PC-9 (cell line): Measurements from ENCODE around the gene POLD2.

Source experiments
- EZH2 ChIP-seq: fragments of 200-600 bp; sonication (generic); IDR thresholded peaks from 2 replicates; pipeline ENCODE4 v1.8.0; 2017; ENCODE audit warnings: antibody characterized with exemption, low read depth
- TF ChIP-seq, protein P1 (sequence below): fragments of 200-600 bp; sonication (generic); conservative IDR thresholded peaks from 2 replicates; pipeline ENCODE4 v1.6.1; 2017; ENCODE audit warnings: mixed run types, antibody characterized with exemption, mild to moderate bottlenecking, moderate library complexity

DNA sequence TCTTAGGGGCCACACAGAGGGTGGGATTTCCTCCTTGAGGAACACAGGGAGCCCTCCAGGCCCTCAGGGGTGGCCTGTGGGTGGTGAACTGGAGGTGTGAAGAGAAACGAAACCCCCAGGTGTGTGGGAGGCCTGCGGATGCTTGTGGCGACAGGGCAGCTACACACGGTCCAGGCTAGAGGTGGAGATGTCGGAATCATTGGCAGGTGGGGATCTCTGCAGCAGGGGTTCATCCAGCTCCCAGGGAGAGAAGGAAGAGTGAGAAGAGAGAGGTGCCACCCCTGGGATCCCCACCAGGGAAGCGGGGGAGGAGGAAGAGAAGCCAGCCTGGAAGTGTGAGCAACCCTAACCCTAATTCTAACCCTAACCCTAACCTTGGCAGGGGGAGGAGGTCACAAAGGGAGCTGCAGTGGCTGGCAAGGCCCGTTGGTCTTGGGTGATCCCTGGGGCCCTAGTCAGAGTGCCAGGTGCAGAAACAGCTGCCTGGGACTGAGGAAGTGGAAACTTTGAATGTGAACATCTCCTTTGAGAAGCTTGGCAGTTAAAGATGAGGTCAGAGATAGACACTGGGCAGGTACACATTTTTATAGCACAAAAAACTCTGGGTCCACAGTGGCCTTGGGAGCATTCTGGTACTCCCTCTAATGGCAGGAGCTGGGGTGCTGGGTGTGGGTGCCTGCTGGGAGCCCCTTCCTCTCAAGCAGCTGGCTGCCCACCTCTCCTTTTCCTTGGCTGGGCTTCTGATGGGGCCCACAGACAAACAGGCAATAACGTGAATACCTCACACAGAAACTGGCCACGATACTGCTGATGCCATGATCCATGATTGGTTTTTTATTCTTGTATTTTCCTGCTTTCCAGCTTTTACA lies 26.1 kb downstream of the POLD2 start:
- no peak for TF ChIP-seq EZH2
- TF ChIP-seq, protein P1, sequence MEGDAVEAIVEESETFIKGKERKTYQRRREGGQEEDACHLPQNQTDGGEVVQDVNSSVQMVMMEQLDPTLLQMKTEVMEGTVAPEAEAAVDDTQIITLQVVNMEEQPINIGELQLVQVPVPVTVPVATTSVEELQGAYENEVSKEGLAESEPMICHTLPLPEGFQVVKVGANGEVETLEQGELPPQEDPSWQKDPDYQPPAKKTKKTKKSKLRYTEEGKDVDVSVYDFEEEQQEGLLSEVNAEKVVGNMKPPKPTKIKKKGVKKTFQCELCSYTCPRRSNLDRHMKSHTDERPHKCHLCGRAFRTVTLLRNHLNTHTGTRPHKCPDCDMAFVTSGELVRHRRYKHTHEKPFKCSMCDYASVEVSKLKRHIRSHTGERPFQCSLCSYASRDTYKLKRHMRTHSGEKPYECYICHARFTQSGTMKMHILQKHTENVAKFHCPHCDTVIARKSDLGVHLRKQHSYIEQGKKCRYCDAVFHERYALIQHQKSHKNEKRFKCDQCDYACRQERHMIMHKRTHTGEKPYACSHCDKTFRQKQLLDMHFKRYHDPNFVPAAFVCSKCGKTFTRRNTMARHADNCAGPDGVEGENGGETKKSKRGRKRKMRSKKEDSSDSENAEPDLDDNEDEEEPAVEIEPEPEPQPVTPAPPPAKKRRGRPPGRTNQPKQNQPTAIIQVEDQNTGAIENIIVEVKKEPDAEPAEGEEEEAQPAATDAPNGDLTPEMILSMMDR: no peak
